ENCODE measurements around the gene CBX7. TPM values are rescaled to one million over a fixed set of nuclear protein-coding genes. Genes with fewer than 3 reads are reported as not detected.

CBX7 gene
- total and polyA plus RNA-seq, 9 of the 15 experiments (the other 6 are each of a cell fraction or from before 2014, with no cell fraction given), result 0.04 to 5.2 (median 2.8) TPM

- no peak for TF ChIP-seq GATA2 (CRISPR knock-in tag; IDR thresholded peaks at IDR 0.05)
- no peak for TF ChIP-seq ZBTB33 (CRISPR knock-in tag; IDR thresholded peaks at IDR 0.05)
- 0 out of 2 replicates have a peak, but pooled peaks have one; percentile 50 for TF ChIP-seq ZBTB17 (CRISPR knock-in tag; IDR thresholded peaks at IDR 0.05)
- TF ChIP-seq HDAC8 (tag; IDR thresholded peaks at IDR 0.05), result peak; percentile 90
- peak; percentile 70; the same call in 1 of the 2 replicates for TF ChIP-seq RFX7 (CRISPR knock-in tag; IDR thresholded peaks at IDR 0.05)
- peak; percentile 60; the same call in 1 of the 2 replicates for TF ChIP-seq ZNF23 (CRISPR knock-in tag; IDR thresholded peaks at IDR 0.05)
- TF ChIP-seq PTTG1 (tag; IDR thresholded peaks at IDR 0.05; ENCODE audit: low read depth), result peak; percentile 91
- peak in 1 of 2 experiments; percentile 88; a peak in 2 of 4 replicates for TF ChIP-seq ZNF639 (CRISPR knock-in tag; conservative IDR thresholded peaks at IDR 0.05 in 1 of 2, IDR thresholded peaks at IDR 0.05 in 1 of 2)
- no peak for TF ChIP-seq ZFPM2 (CRISPR knock-in tag; IDR thresholded peaks at IDR 0.05)
- TF ChIP-seq MCM5 (IDR thresholded peaks at IDR 0.05; ENCODE audit: low read depth), result no peak
- 0 out of 2 replicates have a peak, but pooled peaks have one; percentile 50 for TF ChIP-seq ZNF445 (CRISPR knock-in tag; IDR thresholded peaks at IDR 0.05; ENCODE audit: low read depth)
- TF ChIP-seq GMEB1 (CRISPR knock-in tag; IDR thresholded peaks at IDR 0.05), result peak; percentile 62
- 0 out of 2 replicates have a peak, but pooled peaks have one; percentile 31 for TF ChIP-seq ATF3 (IDR thresholded peaks at IDR 0.05)
- TF ChIP-seq ATF3 (CRISPR knock-in tag; conservative IDR thresholded peaks at IDR 0.05), result no peak
- TF ChIP-seq MAZ (CRISPR knock-in tag; conservative IDR thresholded peaks at IDR 0.05 in 1 of 2, IDR thresholded peaks at IDR 0.05 in 1 of 2), result peak in 1 of 2 experiments; percentile 31; a peak in 1 of 4 replicates
- TF ChIP-seq ZNF354B (CRISPR knock-in tag; IDR thresholded peaks at IDR 0.05), result peak; percentile 72; the same call in 1 of the 2 replicates
- TF ChIP-seq SMARCA5 (IDR thresholded peaks at IDR 0.05), result no peak
- peak; percentile 61; the same call in 1 of the 2 replicates for TF ChIP-seq CREB5 (CRISPR knock-in tag; IDR thresholded peaks at IDR 0.05)
- TF ChIP-seq ZNF589 (CRISPR knock-in tag; IDR thresholded peaks at IDR 0.05; ENCODE audit: low read depth), result peak; percentile 84; the same call in 1 of the 2 replicates
These were observed 44.0 kb downstream of the CBX7 start (continued) for GRCh38 chr22:39108487-39108886.

Measured in K562 (cell line).